AG04449 (cell line): ENCODE results near the gene NRIP1.

Experiments
- CTCF ChIA-PET: fragments of 350-600 bp; formaldehyde crosslinking; extraction: SDS; loops from one replicate; lab custom pipeline; 2021; ENCODE audit warnings: antibody characterized with exemption; lab: Yijun Ruan, JAX
- POLR2A ChIA-PET: fragments of 400-600, 350-600 bp; formaldehyde crosslinking; extraction: SDS; loops from one replicate; lab custom pipeline; 2020; ENCODE audit warnings: antibody characterized with exemption, inconsistent platforms; lab: Yijun Ruan, JAX
- DNase-seq: peaks from one replicate; pipeline ENCODE4 v3.0.0-alpha.2; 2010; ENCODE audit warnings: low read depth, low spot score
- H3K4me3 ChIP-seq: 2 replicates; pipeline ENCODE4 v1.5.1; 2011; ENCODE audit warnings: low read depth, mild to moderate bottlenecking, control low read depth, low read length
- CTCF ChIP-seq: IDR thresholded peaks from one replicate; pipeline ENCODE4 v1.5.1; 2011; ENCODE audit warnings: mild to moderate bottlenecking, moderate library complexity, low read length, control low read depth, inconsistent platforms; ENCODE audit not compliant: insufficient read depth; ENCODE audit errors: missing control alignments

The NRIP1 gene

GRCh38 chr21:14998336-14998735 lies 66.5 kb downstream of the NRIP1 start:
- ChIA-PET POLR2A (no interaction called here), CTCF (interaction anchor here (2.2 kb wide), 1 partner anchor 11 kb away, joined by 5 read pairs; no protein-coding TSS in a partner anchor)

GRCh38 chr21:14995695-14996490 lies 68.9 kb downstream of the NRIP1 start:
- CTCF ChIA-PET: interaction anchor here (0.7 kb wide), 1 partner anchor 30 kb away, joined by 3 read pairs; no protein-coding TSS in a partner anchor
- DNase-seq: no peak
- no peak for TF ChIP-seq CTCF
- no peak overlapping the region for H3K4me3 ChIP-seq
- POLR2A ChIA-PET: no interaction called here

More at GRCh38 chr21:14998336-14998735, 66.5 kb downstream of the NRIP1 start:
- no peak overlapping the region for H3K4me3 ChIP-seq
- TF ChIP-seq CTCF: no peak
- DNase-seq: no peak

- no peak for DNase-seq
- POLR2A ChIA-PET: no interaction called here
- TF ChIP-seq CTCF: no peak
- CTCF ChIA-PET: interaction anchor here (1.1 to 1.6 kb wide), 3 partner anchors 12 to 131 kb away, joined by 3 to 4 read pairs (median 3); partner anchors contain the start of gene NRIP1
- H3K4me3 ChIP-seq: no peak overlapping the region
Observed at GRCh38 chr21:14995226-14995625, 69.6 kb downstream of the NRIP1 start.

- no peak for DNase-seq
- CTCF ChIA-PET: no interaction called here
- H3K4me3 ChIP-seq: no peak overlapping the region
- TF ChIP-seq CTCF: no peak
- POLR2A ChIA-PET: no interaction called here
Observed at GRCh38 chr21:14993115-14993514, 71.7 kb downstream of the NRIP1 start.

GRCh38 chr21:14991957-14992356 lies 72.8 kb downstream of the NRIP1 start:
- DNase-seq: no peak
- H3K4me3 ChIP-seq: no peak overlapping the region
- no peak for TF ChIP-seq CTCF
- ChIA-PET CTCF (interaction anchor here (1.1 kb wide), 1 partner anchor 9 kb away, joined by 3 read pairs; no protein-coding TSS in a partner anchor), POLR2A (no interaction called here)

GRCh38 chr21:14989359-14989758 lies 75.4 kb downstream of the NRIP1 start:
- ChIA-PET POLR2A (no interaction called here), CTCF (interaction anchor here (0.8 to 2.3 kb wide), 2 partner anchors 15 to 125 kb away, joined by 3 to 10 read pairs; no protein-coding TSS in a partner anchor)
- TF ChIP-seq CTCF: no peak
- H3K4me3 ChIP-seq: no peak overlapping the region
- no peak for DNase-seq
